GM11168 (cell line): ENCODE results near the gene FRZB.
"Not testable (repeated sequence)": the region's sequence is repeated elsewhere in the genome, so short reads cannot be mapped to it uniquely, and the experiment has no call there.

Experiments
- in situ Hi-C: fragments of 300-500 bp; cut with MboI; formaldehyde crosslinking; loops from one replicate; pipeline ENCODE4 v1.12.0; 2022; ENCODE audit warnings: low sequenced_read_pairs; ENCODE audit not compliant: unreplicated experiment

FRZB gene, protein sequence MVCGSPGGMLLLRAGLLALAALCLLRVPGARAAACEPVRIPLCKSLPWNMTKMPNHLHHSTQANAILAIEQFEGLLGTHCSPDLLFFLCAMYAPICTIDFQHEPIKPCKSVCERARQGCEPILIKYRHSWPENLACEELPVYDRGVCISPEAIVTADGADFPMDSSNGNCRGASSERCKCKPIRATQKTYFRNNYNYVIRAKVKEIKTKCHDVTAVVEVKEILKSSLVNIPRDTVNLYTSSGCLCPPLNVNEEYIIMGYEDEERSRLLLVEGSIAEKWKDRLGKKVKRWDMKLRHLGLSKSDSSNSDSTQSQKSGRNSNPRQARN

DNA sequence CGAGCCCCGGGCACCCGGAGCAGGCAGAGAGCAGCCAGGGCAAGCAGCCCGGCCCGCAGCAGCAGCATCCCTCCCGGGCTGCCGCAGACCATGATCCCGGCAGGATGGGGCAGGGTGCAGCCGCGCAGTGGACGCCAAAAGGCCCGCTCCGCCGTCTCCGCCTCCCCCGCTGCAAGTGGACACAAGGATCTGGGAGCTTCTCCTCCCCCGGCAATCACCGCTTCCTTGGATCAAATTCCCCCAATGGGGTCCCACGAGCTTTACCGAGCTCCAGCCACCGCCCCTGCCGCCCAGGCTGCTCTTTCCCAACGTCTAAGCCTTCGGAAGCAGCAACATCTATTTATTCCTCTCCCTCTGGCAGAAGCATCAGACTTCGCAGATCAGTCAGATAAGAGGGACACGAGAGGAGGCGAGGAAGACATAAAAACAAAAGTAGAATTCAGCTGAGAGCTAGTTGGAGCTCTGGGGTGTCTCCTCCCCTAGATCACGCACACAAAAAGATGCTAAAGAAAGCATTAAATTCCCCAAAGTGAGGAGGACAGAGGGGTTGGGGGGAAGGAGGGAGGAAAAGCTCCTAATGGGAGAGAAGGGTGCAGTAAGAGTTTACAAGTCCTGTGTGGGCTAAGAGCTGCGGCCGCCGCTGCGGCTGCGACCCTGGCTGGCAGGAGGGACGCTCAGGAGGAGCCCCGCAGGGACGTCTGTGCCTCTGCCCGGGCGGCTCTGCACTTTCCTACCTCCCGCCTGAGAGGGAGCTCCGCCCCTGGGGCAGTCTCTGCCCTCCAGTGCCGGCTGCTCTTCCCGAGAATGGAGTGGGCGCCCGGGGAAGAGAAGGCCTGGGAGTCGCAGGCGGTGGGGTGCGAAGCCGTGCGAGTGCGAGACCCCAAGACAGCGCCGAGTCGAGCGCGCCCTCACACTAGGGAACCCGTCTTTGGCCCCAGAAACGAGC lies at the start of gene FRZB:
Gene FRZB (minus strand): TSS at position 177 of the 946 bp plus-strand sequence. CDS start 85 bp downstream, at position 92.
- in situ Hi-C loops: no loop called here

DNA sequence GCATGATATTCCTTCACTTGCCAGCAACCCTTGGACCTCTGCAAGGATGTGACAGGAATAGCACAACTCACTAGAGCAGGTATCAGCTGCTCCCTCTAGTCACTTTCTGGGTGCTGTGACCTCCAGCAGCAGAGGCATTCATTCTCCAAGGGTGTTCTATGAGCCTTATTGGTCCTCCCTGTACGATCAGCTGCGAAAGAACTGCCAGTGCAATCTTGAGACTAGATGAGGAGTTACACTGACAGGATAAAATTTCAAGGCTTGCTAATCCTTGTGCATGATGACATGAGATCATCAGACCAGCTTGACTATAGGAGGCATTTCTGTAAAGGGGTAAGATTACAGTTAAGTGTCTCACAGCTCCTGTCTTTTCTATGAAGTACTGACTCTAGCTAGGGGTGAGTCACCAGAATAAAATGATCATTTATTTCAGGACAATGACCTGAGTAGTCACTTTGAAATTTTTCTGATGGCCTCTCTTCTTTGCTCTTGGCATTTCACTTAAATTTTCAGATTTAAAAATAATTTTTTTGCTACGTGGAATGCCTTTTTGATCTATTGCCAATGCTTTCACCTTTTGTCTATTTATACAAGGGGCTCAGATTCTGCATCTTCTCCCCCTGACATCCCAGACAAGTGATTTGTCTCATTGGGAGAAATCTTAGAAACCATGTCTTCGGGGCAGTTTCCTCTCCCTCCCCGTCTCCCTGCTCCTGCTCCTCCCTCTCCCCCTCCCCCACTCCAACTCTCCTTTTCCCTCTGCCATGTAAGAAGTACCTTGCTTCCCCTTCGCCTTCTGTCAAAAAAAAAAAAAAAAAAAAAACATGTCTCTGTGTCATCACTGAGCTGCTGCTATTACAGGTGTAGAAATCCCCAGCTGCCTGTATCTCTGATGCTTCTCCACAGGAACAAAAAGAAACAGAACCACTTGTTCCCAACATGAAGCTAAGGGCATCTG lies 49.2 kb upstream of the FRZB start:
- in situ Hi-C loops: no loop called here

DNA sequence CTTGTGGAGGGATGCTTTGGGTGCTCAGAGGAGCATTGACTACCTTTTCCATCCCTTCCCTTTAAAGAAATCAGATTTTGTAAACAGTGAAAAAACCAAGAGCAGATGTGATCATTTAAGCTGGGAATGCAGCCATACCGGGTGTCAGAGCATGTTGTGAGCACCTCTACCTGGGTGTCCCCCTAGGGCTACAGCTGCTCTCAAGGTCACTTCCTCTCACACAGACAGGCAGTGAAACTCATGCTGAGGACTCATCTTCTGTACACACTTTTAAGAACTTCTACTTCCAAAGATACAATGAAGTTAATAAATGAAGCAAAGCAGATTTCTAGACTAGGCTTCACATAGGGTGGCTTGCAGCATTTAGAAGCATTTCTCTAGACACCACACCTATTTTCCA lies 48.4 kb upstream of the FRZB start:
- in situ Hi-C loops: no loop called here

DNA sequence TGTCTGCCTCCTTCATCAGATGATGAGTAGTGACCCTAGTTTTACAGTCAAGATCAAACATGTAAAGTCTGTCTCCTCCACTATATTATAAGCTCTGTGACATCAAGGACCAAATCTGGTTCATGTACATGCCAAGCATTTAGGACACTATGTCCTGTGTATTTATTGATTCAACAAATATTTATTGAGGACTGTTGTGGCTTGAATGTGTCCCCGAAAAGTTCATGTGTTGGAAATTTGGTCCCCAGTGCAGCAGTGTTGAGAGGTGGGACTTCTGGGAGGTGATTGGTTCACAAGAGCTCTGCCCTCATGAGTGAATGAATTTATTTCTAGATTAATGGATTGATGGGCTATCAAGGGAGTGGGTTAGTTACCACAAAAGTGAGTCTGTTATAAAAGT lies 46.6 kb upstream of the FRZB start:
- in situ Hi-C loops: no loop called here

DNA sequence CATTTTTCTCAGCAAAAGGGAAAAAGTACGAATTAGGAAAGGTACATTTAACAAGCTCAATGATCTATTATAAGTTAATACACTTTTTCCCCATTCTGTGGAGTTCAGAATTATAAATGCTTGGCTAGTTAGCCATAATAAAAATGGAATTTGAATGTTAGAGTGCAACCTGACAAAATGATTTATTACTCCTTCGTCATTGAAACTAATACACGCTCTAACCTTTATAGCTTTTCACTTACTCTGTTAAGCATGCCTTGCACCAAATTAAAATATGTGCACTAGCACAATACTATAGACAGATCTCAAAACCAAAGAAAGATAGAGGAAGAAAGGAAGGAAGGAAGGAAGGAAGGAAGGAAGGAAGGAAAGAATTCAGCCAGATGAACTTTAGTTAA lies 46.1 kb upstream of the FRZB start:
- in situ Hi-C loops: no loop called here

DNA sequence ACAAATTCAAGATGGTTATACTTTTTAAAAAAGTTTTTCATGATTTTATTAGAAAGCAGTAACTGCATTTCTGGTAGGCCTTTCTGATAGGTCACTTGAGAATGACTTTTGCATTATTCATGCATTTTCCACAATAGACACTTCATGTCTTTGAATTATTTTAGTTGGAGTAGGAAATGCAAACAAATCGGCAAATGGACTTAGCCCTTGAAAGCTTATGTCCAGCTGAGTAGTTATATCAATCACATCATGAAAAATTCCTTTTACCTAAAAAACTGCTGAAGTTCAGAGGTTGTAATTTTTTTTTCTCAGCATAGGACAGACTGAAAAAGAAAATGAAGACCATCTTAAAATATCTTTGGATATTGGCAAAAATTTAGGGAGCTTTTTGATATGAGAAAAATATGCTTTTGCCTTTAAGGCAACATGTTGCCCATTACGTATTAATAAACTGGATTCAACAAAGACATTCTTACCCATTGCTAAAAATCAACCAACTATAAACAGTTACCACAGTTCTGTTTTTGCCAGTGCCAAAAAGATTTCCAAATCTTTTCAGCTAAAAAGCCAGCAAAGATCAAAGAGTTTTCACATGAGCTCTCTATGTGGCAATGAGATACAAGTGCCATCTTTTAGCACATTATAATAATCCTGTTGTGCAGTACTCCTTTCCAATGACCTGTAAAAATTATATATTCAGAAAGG lies 45.5 kb upstream of the FRZB start:
- in situ Hi-C loops: no loop called here

DNA sequence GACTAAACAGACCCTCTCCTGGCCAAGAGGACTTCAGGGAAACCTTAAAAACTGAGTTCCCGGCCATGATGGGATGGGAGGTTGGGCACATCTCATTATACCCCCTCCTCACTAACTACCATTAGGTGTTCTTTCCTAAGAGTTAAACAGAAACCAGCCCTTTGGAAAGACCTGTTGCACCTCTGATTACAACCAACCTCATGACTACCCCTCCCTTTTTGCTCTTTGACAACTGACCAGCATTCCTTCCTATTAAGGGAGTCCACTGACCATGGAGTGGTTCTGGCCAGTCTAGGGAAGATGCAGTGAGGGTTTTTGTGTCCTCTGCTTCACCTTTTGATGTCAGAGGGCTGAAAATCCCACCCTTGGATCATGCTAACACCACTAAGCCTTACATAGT lies 44.5 kb upstream of the FRZB start:
- in situ Hi-C loops: no loop called here

DNA sequence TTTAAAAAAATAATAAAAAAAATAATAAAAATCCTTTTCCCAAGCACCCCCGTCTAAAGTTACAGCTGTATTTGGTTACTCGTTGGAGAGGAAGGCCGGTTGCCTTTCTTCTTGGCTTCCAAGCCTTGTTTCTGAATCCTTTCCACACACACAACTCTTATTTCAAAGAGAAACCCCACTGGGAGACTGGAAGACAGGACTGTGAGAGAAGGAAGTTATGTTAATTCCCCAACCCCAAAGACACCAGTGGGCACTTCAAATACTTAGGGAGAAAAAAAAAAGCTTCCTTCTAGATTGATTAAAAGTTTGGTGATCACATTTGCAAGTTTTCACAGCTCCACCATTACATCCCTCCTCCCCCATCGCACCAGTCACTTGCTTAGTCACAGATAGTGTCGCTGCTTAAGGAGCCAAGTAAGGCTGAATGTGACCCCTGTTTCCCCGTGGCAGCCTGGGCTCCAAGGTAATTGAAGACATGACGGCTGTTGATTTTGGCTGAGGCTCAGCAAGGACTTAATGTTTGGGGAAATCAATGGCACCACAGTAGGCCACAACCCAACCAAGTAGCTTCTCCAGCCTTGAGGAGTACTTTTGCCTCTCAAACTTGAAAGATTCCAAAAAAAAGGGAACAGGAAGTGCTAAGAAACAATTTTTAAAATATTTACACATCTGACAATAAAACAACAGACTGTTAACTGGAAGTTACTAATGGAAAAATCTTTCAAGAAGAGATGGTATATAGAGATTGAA lies 40.8 kb upstream of the FRZB start:
- in situ Hi-C loops: no loop called here

DNA sequence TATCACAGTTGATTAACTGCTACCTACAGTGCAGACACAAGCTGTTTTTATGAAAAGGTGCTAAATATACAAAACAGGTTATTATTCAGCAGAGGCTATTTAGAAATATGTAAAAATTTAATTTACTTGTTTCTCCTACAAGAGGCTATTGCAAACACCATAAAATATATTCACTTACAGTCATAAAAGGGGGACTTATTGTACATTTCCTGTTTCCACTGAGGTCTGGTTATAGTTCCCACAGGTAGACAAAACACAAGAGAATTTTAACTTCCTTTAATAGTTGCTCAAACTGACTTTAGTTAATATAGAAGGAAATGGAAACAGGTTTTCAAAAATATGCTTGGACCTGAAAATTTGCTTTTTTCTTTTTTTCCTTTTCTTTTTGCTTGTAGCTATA lies 40.0 kb upstream of the FRZB start:
- in situ Hi-C loops: no loop called here

DNA sequence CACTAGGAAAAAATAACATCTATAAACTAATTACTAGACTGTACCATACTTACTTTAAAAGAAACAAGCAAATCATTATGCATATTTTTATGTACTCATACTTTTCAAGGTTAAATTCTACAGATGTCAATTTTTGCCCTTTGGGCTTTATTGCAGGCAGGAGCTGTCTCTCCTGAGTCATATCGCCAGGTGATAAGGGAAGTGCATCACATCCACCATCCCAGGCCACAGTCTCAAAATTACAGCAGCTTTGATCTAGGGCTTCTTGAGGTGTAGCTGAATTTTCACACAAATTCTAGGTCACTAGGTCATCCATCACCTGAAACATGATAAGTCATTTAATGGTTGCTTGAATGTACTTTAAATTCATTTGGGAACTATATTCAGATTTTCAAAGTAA lies 38.4 kb upstream of the FRZB start:
- in situ Hi-C loops: no loop called here

DNA sequence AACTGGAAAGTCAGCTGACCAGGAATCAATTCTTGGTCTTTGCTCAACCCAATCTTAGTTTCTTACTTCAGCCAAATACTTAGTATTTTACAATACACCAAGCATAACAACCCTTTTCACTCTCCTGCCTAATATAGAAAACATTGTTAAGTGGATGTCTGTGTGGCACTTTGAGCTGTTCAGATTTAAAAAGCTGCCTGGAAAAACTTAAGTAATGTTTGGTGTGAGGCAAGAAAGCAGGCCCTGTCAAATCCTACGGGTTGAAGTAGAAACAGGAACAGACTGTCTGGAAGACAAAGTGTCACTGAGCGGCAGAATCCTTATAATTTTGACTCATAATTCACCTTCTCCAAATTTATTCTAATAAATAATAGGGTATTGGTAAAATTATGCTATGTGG lies 37.1 kb upstream of the FRZB start:
- in situ Hi-C loops: no loop called here

DNA sequence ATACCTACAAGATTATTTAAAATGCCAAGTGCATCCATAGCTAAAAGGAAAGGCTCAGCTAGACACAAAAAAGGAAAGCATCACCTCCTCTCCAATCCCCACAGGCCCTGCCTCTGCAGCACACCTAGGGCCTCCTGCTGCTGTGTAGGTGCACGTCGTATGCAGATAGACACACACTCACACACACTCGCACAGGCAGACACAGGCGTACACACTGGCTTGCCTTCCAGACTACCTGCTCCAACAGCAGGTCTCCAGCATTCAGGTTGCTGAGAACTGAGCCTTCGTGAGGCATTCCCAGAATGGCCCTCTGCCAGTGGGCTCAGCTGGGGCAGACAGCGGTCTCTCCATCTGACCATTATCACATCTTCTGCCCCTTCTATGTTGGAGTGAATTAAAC lies 35.3 kb upstream of the FRZB start:
- in situ Hi-C loops: no loop called here

DNA sequence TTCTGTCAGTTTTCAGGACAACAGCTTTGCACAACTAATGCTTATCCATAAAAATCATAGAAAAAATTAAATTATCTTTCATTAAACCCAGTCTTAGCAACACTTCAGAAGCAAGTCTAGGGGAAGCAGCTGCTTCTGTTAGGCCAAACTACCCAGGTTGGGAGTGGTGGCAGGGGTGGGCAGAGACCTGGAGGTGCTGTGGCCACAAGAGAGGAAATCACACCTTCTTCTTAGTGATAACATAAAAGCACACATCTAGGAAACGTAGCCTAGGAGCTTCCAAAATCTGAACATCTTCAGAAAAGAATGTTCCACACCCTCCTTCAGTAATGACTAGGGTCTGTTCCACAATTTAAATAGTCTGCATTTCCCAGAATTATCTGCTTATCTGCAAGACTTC lies 32.3 kb upstream of the FRZB start:
- in situ Hi-C loops: no loop called here

DNA sequence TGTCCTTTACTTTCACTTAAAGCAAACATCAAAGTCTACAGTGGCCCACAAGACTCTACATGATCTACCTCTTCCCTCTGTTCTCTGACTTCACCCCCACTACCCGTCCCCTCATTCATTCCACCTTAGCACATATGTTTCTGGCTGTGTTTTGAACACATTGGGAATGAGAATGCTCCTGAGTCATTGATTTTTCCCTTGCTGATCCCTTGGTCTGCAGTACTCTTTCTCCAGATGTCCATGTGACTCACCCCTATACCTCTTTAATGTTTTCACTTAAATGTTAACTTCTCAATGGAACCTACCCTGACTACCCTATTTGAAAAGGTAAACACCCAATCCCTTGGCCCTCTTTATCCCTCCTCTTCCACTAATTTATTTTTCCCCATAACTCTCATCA lies 30.7 kb upstream of the FRZB start:
- in situ Hi-C loops: no loop called here

DNA sequence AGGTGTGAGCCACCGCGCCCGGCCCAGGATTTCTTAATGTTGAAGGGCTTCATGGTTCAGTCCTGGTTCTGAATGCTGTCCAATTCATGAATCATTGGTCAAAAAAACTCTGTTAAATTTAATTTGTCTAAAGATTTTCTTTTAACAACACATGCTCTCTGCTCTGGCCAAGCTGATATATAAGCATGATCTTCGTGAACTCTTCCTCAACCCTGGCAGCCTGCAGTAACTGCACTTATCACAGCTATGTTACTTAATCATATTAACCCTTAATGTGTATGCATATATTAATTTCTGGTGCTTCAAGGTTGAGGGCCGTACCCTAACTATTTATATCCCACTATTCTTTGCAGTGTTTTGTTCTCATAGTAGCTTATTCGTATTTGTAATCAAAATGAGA lies 29.4 kb upstream of the FRZB start:
- in situ Hi-C loops: no loop called here

DNA sequence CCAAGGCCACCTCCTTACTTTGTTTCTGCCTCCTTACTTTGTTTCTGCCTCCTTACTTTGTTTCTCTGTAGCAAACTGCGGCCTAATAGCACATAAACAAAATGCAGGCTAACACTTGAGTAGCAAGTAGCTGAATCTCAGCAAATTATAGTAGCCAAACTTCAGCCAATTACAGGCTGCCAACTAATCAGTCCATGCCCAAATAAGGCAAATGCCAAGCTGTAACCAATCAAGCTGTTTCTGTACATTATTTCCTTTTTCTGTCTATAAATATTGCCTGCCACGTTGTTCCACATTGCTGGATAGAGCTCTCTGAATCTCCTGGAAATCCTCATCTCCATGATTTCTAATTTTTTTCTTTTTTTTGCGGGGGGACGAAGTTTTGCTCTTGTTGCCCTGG lies 28.7 kb upstream of the FRZB start:
- in situ Hi-C loops: no loop called here

DNA sequence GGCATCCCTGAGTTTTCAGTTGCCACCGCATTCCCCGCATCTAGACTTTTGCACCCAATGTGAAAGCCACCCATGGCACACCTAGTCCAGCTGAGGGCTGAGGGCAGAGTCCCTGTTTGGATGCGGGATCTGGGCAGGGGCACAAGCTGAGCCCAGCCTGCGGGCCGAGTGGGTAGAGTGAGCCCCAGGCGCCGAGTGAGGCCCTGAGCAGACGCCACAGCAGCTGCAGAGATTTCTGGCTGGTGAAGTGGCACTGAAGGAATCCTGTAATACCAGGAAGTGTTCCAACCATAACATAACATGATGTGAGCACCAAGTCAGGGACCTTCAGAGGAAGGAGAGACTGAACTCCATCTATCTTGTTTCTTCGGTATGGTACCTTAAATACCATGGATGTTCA lies 27.7 kb upstream of the FRZB start:
- in situ Hi-C loops: no loop called here

DNA sequence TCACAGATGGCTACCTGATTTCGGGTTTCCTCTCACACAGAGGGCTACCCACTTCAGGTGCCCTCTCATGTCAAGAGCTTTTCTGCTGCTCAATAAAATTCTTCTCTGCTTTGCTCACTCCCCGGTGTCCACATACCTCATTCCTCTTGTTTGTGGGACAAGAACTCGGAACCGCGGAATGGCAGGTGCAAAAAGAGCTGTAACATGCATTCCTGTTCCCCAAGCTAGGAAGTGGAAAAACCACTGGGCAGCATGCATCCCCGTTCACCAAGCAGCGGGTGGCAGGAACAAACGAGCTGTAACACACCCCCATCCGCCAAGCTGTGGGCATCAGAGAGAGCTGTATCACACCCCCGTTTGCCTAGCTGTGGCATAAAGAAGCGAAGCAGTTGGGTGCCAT lies 27.2 kb upstream of the FRZB start:
- in situ Hi-C loops: no loop called here

DNA sequence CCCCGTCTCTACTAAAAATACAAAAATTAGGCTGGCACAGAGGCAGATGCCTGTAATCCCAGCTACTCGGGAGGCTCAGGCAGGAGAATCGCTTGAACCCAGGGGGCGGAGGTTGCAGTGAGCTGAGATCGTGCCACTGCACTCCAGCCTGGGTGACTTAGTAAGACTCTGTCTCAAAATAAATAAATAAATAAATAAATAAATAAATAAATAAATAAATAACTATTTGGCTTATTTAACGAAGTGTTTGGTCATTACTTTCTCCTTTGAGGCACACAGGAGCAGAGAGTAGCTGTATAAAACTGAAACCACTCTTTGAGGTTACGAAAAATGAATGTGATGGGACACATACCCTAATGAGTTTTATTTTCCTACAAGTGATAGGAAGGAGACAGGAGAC lies 26.6 kb upstream of the FRZB start:
- in situ Hi-C loops: not testable (repeated sequence)
